ENCODE measurements around the gene FAM227B.

The FAM227B gene

DNA sequence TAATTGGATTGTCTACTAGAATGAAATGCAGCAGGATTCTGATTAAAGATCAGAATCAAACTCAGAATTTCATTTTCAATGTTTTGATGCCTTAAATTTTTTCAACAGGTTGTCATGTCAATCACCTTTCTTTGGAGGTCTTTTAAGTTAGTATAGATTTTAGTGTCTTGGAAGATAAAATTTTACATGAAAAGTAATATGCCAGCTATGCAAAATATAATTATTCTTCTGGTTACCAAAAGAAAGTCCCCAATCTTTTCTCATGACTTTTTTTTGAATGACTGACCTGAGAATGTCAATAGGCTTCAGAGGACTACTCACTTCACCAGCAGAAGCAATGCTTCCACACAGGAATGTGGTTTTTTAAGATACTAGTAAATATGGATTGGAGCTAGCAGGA is 193.2 kb downstream of the FAM227B start:
- ChIA-PET CTCF (interaction anchor here (1.0 kb wide), 2 partner anchors 9 to 566 kb away, joined by 3 read pairs; no protein-coding TSS in a partner anchor), POLR2A (no interaction called here)
- no peak for DNase-seq (ENCODE audit: extremely low spot score)
- TF ChIP-seq, protein P1, sequence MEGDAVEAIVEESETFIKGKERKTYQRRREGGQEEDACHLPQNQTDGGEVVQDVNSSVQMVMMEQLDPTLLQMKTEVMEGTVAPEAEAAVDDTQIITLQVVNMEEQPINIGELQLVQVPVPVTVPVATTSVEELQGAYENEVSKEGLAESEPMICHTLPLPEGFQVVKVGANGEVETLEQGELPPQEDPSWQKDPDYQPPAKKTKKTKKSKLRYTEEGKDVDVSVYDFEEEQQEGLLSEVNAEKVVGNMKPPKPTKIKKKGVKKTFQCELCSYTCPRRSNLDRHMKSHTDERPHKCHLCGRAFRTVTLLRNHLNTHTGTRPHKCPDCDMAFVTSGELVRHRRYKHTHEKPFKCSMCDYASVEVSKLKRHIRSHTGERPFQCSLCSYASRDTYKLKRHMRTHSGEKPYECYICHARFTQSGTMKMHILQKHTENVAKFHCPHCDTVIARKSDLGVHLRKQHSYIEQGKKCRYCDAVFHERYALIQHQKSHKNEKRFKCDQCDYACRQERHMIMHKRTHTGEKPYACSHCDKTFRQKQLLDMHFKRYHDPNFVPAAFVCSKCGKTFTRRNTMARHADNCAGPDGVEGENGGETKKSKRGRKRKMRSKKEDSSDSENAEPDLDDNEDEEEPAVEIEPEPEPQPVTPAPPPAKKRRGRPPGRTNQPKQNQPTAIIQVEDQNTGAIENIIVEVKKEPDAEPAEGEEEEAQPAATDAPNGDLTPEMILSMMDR (IDR thresholded peaks at IDR 0.05; ENCODE audit: control extremely low read depth, extremely low read depth, low read depth, missing control alignments): no peak

DNA sequence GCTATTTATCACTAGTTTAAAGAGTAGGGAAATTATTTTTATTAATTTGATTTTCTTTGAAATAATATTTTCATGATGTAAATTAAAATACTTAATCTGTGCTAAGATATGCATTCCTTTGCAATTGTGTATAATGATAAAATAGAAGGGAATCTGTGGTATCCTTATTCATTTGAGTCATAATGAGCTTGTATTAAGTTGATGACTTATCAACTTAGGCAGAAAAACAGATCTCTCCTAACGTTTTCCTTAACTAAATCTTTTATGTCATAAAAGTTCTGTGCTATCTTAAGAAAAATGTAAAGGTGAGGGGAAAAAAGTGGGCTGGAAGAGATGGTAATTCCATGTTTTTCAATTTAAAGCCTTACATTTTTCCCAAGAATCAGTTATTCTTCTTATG is 195.7 kb downstream of the FAM227B start:
- no peak for DNase-seq (ENCODE audit: extremely low spot score)
- TF ChIP-seq, protein P1 (IDR thresholded peaks at IDR 0.05; ENCODE audit: control extremely low read depth, extremely low read depth, low read depth, missing control alignments): no peak
- POLR2A ChIA-PET: no interaction called here
- CTCF ChIA-PET: interaction anchor here (1.5 to 5.7 kb wide), 2 partner anchors 189 to 563 kb away, joined by 4 to 98 read pairs; no protein-coding TSS in a partner anchor

DNA sequence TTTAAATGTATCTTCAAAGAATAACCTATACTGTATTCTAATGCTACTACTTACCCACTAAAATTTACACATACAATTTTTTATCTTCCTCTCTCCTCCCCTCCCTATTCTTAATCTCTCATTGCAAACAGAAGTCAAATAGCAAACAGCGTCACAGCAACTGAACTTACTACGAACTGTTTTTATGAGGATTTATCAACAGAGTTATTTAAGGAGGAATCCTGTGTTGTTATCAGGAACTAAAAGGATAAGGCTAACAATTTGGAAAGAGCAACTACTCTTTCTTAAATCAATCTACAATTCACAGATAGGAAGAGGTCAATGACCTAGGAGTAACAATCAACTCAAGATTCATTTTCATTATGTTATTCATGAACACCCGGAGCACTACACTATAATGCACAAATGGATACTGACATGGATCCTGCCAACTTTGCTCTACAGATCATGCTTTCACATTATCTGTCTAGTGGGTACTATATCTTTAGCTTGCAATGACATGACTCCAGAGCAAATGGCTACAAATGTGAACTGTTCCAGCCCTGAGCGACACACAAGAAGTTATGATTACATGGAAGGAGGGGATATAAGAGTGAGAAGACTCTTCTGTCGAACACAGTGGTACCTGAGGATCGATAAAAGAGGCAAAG is 196.6 kb downstream of the FAM227B start:
- TF ChIP-seq, protein P1 (IDR thresholded peaks at IDR 0.05; ENCODE audit: control extremely low read depth, extremely low read depth, low read depth, missing control alignments): no peak
- ChIA-PET CTCF (interaction anchor here (1.5 to 5.7 kb wide), 2 partner anchors 188 to 562 kb away, joined by 4 to 98 read pairs; no protein-coding TSS in a partner anchor), POLR2A (no interaction called here)
- no peak for DNase-seq (ENCODE audit: extremely low spot score)

DNA sequence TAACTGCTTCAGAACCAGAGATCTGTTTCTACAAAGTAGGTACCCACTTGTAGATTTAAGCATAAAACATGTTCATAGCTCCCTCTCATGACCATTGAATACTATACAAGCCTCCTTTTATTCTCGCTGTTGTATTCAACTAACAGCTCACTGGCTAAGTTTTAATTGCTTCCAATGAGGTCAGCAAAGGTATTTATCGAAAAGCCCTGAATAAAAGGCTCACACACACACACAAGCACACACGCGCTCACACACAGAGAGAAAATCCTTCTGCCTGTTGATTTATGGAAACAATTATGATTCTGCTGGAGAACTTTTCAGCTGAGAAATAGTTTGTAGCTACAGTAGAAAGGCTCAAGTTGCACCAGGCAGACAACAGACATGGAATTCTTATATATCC is 197.6 kb downstream of the FAM227B start, which contains the start of gene FGF7:
Gene FGF7, plus strand, starts transcription at position 222 of the 400 bp plus-strand sequence. CDS start 1,056 bp downstream, outside the sequence.
- POLR2A ChIA-PET: interaction anchor here (0.6 kb wide), 1 partner anchor 1930 kb away, joined by 3 read pairs; no protein-coding TSS in a partner anchor
- no peak for DNase-seq (ENCODE audit: extremely low spot score)
- TF ChIP-seq, protein P1 (IDR thresholded peaks at IDR 0.05; ENCODE audit: control extremely low read depth, extremely low read depth, low read depth, missing control alignments): peak; percentile 9
- CTCF ChIA-PET: interaction anchor here (0.8 to 5.7 kb wide), 18 partner anchors 10 to 1071 kb away, joined by 3 to 98 read pairs (median 4); partner anchors contain the start of gene EID1

DNA sequence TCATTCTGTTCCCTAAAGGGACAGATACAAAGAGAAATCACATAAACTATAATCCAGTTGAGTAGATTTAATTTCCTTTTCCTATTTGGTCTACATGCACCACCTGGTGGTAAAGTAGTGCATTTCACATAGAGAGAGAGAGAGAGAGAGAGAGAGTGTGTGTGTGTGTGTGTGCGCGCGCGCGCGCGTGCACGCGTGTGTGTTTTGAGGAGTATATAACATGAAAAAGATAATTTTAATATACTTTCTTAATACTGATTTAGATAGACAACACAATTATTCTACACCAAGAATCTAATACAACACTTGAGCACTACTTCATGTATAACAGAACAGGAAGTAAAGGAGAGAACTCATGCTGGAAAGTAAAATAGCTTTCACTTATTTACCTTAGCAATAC is 198.6 kb downstream of the FAM227B start:
- ChIA-PET POLR2A (no interaction called here), CTCF (interaction anchor here (0.6 to 5.7 kb wide), 32 partner anchors 9 to 1064 kb away, joined by 3 to 98 read pairs (median 4); no protein-coding TSS in a partner anchor)
- TF ChIP-seq, protein P1 (IDR thresholded peaks at IDR 0.05; ENCODE audit: control extremely low read depth, extremely low read depth, low read depth, missing control alignments): peak; percentile 61
- DNase-seq (ENCODE audit: extremely low spot score): peak; percentile 26

DNA sequence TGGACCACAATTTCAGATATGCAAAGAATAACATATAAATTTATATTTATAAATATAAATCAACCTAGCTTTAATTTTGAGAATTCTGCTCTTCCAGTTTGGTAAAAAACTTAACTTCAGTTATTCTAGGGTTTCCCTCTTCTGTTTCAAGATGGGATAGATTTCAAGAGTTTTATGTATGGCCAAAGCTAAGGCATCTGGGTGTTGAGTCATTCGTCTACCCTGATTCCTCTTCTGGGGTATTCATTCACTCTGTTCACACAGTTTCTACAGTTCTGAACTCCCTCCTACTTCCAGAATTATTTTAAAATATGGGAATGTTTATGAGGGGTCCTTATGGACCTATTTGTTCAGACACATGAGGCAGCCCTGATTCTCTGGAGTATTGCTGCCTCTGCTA is 201.8 kb downstream of the FAM227B start:
- ChIA-PET CTCF (interaction anchor here (0.6 to 2.5 kb wide), 6 partner anchors 9 to 557 kb away, joined by 3 to 9 read pairs (median 3); no protein-coding TSS in a partner anchor), POLR2A (no interaction called here)
- DNase-seq (ENCODE audit: extremely low spot score): no peak
- TF ChIP-seq, protein P1 (IDR thresholded peaks at IDR 0.05; ENCODE audit: control extremely low read depth, extremely low read depth, low read depth, missing control alignments): no peak
